GM18526 (cell line): ENCODE measurements around the gene ATP2B2.

Experiments
- POLR2A ChIP-seq: IDR thresholded peaks from 3 replicates; pipeline ENCODE4 v1.6.1; 2011; ENCODE audit not compliant: insufficient read length; ENCODE audit errors: extremely low read depth

The ATP2B2 gene

GRCh38 chr3:10472877-10473440 lies 32.4 kb downstream of the ATP2B2 start:
- TF ChIP-seq POLR2A, result no peak

DNA sequence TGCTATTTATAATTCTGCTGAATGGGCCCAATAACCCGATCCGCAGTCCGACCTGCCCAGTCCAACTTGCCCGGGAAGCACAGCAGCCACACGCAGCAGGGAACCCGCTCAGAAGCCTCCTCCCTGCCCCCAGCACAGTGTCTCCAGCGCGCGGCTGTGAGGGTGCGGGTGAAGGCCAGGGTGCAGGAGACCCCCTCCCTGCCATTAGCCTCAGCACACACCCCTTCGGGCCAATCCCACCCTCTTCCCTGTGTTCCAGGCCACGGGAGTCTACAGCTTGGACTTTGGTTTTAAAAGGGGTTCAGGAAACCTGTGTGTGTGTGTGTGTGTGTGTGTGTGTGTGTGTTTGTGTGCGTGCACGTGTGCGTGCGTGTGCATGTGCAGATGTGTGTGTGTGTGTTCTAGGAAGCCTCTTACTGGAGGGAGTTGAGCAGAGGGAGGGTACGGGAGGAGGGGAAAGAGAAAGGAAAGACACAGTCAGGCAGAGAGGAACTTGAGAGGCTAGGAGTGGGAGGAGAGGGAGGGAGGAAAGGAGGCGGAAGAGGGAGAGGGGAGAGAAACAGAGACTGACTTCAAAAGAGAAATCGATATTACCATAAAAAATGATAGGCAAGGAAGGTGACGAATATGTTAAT lies 34.2 kb downstream of the ATP2B2 start:
- TF ChIP-seq POLR2A, result no peak

GRCh38 chr3:10470120-10471053 lies 35.0 kb downstream of the ATP2B2 start:
- no peak for TF ChIP-seq POLR2A

DNA sequence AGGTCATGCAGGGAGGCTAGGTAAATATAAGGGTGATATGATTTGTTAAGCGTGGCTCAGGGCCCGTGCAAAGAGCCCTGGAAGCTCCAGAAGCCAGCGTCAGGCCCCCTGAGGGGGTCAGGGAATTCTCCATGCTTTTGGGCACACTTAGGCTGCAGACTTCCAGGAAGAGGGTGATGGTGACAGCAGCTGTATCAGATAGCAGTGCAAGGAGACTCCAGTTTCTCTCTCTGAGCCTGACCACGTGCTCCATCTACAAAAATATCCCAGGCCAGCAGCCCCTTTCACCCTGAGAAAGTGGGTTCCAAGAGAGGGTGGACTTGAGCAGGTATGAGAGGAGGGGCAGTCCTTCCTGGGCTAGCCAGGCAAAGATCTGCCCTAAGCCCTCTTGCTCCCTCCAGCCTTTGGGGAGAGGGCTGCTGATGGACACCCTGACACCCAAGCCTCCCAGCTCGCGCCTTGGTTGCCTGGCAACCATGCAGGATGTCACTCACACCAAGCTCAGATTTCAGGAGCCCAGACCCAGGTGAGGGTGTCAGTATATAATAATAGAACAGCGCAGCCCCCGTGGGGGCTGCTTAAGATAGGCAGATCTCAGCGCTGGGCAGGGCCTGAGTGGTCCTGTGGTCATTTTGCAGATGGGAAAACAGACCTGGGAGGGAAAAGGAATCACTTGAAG lies 35.8 kb downstream of the ATP2B2 start:
- no peak for TF ChIP-seq POLR2A

DNA sequence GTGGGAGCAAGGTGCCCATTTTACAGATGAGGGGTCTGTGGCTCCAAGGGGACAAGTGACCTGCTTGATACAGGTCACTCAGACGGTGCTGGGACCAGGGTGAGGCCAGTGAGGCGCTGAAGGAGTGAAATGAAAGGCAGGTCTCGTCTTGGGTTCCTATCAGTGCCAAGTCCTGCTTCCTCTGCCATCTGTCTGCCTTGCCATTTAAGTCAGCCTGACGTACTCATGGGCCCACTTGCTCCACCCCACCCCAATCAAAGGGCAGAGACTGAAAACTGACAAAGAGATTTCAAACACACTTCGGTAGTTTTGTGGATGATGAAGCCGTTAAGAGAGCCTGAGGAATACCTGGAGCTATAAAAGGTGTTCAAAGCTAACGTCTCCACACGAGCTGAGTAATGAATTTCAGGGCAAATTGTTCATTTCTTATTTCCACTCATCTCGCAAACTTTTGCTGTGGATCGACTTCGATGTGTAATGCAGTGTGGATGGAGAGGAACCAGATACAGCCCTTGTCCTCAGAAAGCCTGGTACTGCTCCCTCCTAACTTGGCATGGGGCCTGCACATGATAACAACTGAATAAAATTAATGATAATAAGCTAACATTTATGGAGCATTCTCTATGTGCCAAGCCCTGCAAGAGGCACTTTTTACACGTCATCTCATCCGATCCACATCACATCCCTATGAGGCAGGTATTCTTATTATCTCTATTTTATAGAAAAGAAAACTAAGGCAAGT lies 36.6 kb downstream of the ATP2B2 start:
- no peak for TF ChIP-seq POLR2A

GRCh38 chr3:10467904-10468612 lies 37.3 kb downstream of the ATP2B2 start:
- TF ChIP-seq POLR2A, result no peak

DNA sequence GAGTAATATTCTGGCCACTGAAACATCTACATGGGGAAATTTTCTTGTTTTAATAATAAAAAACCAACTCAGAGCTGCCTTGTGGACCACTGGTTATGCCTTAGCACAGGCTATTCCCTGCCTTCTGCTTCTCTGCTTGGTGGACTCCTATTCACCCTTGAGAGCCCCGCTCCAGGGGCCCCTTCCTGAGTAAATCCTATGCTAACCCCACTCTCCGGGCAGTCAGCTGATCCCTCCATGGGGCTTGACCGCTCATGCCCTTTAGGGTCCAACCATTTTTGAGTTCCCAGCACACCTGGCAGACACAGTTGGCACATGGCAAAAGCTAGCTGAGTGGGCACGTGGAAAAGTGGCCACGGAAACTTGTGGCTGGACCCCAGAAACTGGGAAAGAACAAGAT lies 38.2 kb downstream of the ATP2B2 start:
- no peak for TF ChIP-seq POLR2A

- TF ChIP-seq POLR2A, result no peak
Measured at GRCh38 chr3:10466186-10466585, 39.2 kb downstream of the ATP2B2 start.

GRCh38 chr3:10465161-10465560 lies 40.2 kb downstream of the ATP2B2 start:
- TF ChIP-seq POLR2A, result no peak

DNA sequence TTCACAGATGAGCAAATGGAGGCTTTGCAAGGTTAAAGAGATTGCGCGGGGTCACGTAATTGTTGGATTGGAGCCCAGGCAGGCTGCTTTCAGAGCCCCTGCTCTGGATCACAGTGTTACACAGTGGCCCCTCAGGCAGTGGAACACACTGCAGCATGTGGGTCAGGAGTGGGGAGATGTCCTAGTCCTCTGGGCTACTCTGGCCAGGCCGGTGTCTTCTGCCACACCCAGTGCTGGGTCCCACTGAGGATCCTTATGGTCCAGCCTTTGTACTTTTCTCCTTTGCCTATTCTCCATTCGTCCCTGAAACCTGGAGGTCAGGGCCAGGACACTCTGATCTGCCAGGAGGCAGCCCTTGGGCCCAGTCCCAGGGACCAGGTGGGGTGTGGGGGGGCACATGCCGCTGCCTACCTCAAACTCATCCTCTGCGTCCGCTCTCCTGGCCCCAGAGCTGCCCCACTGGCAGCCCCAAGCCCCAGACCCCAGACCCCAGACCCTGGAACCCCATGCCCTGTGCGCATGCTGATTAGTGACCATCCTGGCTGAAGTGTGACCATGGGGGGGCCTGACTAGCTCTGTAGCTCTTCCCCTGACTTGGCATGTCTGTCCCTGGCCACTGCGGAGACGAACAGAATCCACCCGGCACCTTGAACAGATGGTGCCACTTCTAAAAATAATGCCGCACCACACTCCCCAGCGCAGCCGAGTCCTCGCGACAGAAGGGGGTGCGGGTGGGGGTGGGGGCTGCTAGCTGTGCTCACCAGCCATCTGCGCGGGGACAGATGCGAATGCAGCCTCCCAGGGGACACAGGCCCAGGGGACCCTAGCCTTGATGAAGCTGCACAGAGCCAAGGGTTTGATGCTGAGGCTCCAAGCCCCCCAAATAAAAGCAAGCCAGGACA lies 41.6 kb downstream of the ATP2B2 start:
- no peak for TF ChIP-seq POLR2A

DNA sequence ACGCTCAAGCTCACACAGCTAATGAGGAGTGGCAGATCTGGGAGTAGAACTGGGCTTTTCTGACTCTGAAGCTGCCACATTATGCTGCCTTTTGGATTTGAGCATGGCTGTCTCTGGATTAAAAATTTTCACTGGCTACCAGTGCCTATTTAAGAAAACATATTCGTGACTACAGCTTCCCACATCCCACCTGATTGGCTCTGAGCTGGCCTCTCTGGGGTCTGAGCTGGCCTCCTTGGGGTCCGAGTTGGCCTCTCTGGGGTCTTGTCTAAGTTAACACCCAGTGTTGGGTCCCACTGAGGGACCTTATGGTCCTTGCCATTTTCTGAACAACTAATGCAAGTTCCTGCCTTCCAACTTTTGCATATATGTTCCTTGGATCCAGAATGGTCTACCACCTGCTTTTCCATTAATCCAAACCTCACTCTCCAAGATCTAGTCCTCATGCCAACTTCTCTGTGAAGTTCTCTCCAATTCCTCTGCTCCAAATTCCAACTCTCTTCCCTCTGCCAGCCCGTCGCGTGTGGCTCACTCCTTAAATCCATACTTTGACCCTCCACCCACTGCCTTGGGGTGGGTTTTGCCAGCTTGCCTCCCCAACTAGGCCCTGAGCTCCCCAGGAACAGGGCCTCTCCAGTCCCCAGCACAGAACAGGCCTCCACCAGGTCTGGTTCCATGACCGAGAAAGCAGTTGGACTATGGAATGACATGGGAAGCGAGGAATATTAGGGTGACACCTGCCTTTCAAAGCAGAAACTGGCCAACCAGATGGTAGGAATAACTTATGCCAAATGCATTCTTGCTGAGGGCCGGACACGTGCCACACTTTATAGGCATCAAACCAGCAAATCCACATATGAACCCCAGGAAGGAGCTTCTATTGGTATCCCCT lies 42.5 kb downstream of the ATP2B2 start:
- no peak for TF ChIP-seq POLR2A

- no peak for TF ChIP-seq POLR2A
Measured at GRCh38 chr3:10460951-10461545, 44.3 kb downstream of the ATP2B2 start.
